ENCODE results near the gene HAT1.
A peak's percentile ranks its signal among the peaks of the same experiment; 100 is the strongest.

HAT1 gene

DNA sequence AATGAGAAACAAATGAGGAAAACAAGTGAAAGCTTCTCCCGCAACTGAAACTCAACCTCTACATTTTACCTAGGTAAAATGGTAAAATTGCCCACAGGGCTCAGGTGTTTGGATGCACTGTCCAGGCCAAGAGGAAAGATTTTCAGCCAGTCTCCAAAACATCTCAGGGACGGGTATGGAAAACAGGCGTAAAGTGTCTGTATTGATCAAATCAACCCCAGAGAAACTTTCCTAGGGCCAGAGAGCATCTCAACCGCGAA, 361 bp upstream of the HAT1 start:
- DNase-seq: no peak

GRCh38 chr2:171923206-171923605, 945 bp downstream of the HAT1 start:
- DNase-seq: no peak

GRCh38 chr2:171924170-171924942, 2.1 kb downstream of the HAT1 start:
- DNase-seq: no peak

- no peak for DNase-seq
Observed at GRCh38 chr2:171930385-171930784, 8.1 kb downstream of the HAT1 start.

DNA sequence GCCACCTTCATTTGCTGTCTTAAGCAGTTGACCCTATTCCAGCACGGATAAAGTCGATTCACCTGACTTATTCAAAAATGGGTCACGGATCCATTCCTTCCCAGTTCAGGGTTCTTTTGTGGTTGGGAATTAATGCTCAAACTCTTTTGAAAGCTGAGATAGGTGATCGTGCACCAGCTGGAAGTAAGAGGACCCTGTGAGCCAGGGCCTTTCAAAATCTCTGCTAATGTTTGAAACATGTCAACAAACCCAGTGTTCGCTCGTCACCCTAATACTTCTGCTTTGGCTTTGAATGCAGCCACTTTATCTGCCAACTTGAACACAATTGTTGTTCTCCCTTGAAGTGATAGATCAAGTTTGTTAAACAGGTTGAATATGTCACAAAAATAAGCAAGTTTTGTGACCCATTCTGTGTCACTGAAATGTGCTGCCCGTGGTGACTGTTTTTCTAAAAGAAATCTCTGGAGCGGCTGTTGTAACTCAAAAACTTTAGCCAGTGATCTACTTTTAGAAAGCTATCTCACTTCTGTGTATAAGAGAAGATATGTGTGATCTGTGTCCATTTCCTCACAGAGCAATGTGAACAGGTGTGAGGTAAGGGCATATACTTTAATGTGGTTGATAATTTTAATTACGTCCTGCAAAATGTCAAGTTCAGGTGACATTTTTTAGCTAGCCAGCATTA, 16.9 kb downstream of the HAT1 start:
- no peak for DNase-seq

DNA sequence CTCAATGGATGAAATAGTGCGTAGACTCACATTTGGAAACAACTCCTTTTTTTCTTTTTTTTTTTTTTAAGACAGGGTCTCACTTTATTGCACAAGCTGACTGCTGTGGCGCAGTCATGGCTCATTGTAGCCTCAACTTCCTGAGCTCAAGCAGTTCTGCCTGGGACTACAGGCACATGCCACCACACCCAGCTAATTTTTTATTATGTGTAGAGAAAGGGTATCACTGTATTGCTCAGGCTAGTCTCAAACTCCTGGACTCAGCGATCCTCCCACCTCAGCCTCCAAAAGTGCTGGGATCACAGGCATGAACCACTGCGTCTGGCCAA, 17.4 kb downstream of the HAT1 start:
- peak; percentile 13 to 37 for DNase-seq

- DNase-seq: no peak
Observed at GRCh38 chr2:171941316-171941699, 19.0 kb downstream of the HAT1 start.

GRCh38 chr2:171943869-171944268, 21.6 kb downstream of the HAT1 start:
- DNase-seq: no peak

DNA sequence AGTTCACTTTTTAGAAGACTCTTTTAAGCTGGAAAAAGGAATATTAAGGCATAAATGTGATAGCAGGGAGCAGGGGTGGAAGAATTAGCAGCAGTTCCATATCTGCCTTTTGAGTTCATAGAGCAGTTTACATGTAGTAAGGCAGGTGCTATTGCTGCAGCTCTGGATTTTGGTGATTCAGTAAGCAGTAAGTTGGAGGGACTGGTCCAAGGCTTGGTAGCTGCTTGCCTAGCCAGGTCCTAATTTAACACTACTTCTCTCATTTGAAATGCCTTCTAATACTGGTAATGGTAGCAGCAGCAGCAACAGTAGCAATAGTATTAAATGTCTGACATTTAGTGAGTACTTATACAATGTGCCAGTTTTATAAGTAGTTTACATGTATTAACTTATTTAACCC, 30.0 kb downstream of the HAT1 start:
- DNase-seq: no peak

DNA sequence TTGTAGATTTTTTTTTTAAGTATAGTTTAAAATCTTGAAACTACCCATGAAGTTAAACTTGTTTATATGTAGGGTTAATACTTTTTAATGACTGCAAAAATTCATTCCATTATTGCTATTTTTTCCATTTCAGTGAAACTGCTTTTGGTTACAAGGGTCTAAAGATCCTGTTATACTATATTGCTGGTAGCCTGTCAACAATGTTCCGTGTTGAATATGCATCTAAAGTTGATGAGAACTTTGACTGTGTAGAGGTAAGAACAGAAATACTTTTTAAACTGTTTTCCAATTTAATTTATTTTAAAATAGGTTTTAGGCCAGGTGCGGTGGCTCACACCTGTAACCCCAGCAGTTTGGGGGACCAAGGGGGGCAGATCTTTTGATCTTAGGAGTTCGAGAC, 30.5 kb downstream of the HAT1 start:
- no peak for DNase-seq

DNA sequence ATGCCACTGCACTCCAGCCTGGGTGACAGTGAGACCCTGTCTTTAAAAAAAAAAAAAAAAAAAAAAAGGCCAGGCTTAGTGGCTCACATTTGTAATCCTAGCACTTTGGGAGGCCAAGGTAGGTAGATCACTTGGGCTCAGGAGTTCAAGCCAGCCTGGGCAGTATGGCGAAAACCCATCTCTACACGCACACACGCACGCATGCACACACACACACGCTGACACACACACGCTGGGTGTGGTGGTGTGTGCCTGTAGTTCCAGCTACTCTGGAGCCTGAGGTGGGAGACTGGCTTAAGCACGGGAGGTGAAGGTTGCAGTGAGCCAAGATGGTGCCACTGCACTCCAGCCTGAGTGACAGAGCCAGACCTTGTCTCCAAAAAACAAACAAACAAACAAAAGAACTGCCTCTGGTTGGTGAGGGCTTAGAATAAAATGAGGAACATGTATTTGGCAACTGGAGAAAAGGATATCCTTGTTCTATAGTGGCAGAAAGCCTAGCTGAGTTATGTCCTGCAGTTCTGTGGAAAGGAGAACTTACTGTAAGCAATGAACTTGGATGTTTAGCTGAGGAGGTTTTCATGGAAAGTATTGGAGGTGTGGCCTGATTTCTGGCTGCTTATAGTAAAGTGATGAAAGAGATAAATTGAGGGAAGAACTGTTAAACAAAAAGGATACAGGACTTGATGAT, 34.0 kb downstream of the HAT1 start:
- peak; percentile 83 to 97 for DNase-seq

- peak; percentile 29 to 46 for DNase-seq
Observed at GRCh38 chr2:171957061-171957460, 34.8 kb downstream of the HAT1 start.

DNA sequence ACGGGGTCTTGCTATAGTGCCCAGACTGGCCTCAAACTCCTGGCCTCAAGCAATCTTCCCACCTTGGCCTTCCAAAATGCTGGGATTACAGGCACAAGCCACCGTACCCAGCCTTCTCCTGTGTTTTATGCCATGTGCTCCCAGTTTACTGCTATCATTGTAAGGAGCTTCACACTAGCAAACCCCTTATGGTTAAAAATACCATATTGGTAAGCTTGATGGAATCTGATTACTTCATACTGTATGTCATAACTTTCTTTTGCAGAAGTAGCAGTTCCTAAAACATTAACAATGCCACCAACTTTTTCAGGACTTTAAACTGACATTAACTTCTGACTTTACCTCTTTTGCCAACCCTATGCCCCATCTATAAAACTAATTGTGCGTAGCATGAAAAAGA, 36.2 kb downstream of the HAT1 start:
- DNase-seq: peak; percentile 51 to 92

DNA sequence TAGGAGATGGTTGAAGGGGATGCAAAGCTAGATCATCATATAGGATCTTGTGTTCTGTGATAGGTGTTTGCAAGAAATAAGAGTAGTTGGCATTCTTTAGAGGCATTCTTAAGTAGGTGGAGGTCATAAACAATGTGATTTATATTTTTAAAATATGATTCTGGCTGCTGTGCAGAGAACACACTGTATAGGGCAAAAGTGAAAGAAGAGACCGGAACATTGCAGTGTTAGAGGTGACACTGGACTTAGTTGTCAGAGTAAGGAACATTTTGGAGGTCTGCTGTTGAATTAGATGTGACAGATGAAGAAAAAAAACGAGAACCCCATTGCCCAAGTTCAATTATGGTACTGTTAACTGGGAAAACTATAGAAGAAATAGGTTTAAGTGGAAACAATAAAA, 37.7 kb downstream of the HAT1 start:
- no peak for DNase-seq

DNA sequence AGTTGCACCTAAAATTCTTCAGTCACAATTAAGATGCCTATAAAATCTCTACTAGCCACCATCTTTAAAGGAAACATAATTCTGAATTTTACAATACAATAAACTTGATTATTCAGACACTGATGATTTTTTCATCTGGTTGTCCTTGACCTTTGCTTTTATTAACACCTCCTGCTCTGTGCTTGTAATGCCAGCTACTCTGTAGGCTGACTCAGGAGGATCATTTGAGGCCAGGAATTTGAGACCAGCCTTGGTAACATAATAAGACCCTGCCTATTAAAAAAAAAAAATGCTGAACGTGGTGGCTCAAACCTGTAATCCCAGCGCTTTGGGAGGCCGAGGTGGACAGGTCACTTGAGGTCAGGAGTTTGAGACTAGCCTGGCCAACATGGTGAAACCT, 38.3 kb downstream of the HAT1 start:
- no peak for DNase-seq

GRCh38 chr2:171963198-171963597, 40.9 kb downstream of the HAT1 start:
- DNase-seq: no peak

GRCh38 chr2:171964308-171964707, 42.0 kb downstream of the HAT1 start:
- DNase-seq: no peak

- no peak for DNase-seq
Observed at GRCh38 chr2:171965238-171965637, 43.0 kb downstream of the HAT1 start.

DNA sequence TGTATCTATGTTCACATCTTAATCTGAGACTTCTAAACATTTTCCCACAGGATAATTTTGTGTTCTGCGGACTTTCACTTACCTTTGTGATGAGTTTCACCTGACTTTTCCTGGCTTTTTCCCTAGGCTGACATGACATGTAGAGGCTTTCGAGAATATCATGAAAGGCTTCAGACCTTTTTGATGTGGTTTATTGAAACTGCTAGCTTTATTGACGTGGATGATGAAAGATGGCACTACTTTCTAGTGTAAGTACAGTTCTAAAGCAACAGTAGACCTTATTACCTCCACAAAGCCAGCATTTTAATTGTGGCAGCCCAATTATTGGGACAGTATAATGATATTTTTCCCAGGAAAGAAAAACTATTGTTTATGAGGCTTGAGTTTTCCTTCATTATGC, 43.4 kb downstream of the HAT1 start:
- DNase-seq: no peak

GRCh38 chr2:171966235-171966634, 44.0 kb downstream of the HAT1 start:
- DNase-seq: no peak

DNA sequence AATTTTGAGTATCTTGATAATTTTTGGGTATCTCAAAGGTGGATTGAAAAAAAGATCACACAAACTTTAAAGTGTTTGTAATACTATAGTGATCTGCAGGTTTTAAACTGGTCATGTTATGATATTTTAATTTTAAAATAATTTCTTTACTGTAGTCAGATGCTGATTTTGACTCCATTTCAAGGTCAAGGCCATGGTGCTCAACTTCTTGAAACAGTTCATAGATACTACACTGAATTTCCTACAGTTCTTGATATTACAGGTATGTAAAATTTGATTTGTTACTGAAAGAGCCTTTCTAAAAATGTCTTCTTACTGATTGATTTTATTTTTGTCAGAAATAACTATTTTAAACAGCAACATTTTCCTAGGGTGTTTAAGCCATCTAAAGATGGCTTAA, 44.4 kb downstream of the HAT1 start:
- no peak for DNase-seq

DNA sequence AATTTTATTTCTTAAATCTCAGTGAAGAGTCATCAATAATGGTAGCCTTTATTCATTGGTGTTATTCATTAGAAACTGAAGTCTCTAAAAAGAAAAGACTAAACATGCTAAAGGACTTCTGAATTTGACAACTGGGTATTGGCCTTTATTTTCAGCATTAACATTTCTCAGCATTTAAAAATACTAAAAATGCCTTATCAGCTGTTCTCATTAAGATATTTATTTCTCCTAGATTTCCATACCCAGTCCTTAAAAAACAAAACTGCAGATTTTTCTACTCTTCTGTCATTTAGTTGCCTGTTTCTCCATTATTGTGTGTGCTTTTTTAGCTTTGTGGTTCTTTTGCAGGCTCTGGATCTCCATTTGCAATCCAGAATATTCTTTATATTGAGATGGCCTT, 46.2 kb downstream of the HAT1 start:
- DNase-seq: no peak

DNA sequence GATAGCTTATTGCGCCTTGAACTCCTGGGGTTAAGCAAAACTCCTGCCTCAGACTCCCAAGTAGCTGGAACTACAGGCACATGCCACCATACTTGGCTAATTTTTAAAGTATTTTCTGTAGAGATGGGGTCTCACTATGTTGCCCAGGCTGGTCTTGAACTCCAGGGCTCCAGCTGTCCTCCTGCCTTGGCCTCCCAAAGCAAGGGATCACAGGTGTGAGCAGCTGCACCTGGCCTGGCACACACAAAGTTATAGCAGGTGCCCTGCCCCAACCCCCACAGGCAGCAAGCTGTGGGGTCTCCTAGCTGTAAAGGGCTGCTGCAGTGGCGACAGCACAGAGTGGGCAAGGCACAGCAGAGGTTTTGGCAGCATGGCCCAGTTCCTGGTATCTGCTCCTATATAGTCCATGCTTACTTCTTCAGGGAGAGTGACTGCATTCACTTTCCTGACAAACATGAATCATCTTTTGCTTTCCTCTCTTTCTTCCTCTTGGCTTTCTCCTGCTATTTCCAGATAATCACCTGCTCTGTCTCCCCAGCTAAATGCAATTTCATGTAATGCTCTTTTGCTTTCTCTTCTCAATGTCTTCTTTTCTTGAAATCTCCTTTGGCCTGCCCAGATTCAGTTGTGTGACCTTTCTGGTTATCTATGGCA, 50.2 kb downstream of the HAT1 start:
- no peak for DNase-seq

GRCh38 chr2:171979103-171979502, 56.8 kb downstream of the HAT1 start:
- no peak for DNase-seq
